ENCODE results near the gene RGPD3.
"Not testable (repeated sequence)": the region's sequence is repeated elsewhere in the genome, so short reads cannot be mapped to it uniquely, and the experiment has no call there.

- not testable (repeated sequence) for TF ChIP-seq CTCF, POLR2A, POLR2AphosphoS5 (IDR thresholded peaks at IDR 0.05)
Observed at GRCh38 chr2:106384548-106384947, 83.7 kb downstream of the RGPD3 start.

Measured in transverse colon (tissue), 4 donors.